Activated CD8-positive, alpha-beta memory T cell treated with anti-CD3 and anti-CD28 coated beads, Interleukin-2, amount 50 U/mL, for 4 hours (primary cell): ENCODE results near the gene NFATC1.

ENCODE experiments used
- DNase-seq: peaks from one replicate; pipeline ENCODE4 v3.0.0-alpha.2; 2020

The NFATC1 gene

GRCh38 chr18:79445696-79446561, 50.2 kb downstream of the NFATC1 start:
- DNase-seq = no peak

GRCh38 chr18:79446931-79447330, 51.2 kb downstream of the NFATC1 start:
- no peak for DNase-seq

- DNase-seq = no peak
Measured at GRCh38 chr18:79447703-79448367, 52.1 kb downstream of the NFATC1 start.

- DNase-seq = no peak
Measured at GRCh38 chr18:79448621-79449020, 52.9 kb downstream of the NFATC1 start.

- DNase-seq = no peak
Measured at GRCh38 chr18:79449551-79450288, 54.0 kb downstream of the NFATC1 start.

- DNase-seq = no peak
Measured at GRCh38 chr18:79450289-79451080, 54.8 kb downstream of the NFATC1 start.

- DNase-seq = no peak
Measured at GRCh38 chr18:79451237-79452125, 55.8 kb downstream of the NFATC1 start.

GRCh38 chr18:79452190-79452990, 56.7 kb downstream of the NFATC1 start:
- DNase-seq = no peak

- DNase-seq = no peak
Measured at GRCh38 chr18:79452991-79453645, 57.4 kb downstream of the NFATC1 start.

GRCh38 chr18:79453816-79454735, 58.3 kb downstream of the NFATC1 start:
- no peak for DNase-seq

GRCh38 chr18:79455261-79455660, 59.5 kb downstream of the NFATC1 start:
- no peak for DNase-seq

GRCh38 chr18:79456105-79456980, 60.6 kb downstream of the NFATC1 start:
- no peak for DNase-seq

- no peak for DNase-seq
Measured at GRCh38 chr18:79457239-79457638, 61.5 kb downstream of the NFATC1 start.

- no peak for DNase-seq
Measured at GRCh38 chr18:79457652-79458051, 61.9 kb downstream of the NFATC1 start.

GRCh38 chr18:79458131-79458838, 62.6 kb downstream of the NFATC1 start:
- DNase-seq = no peak

GRCh38 chr18:79458917-79459803, 63.4 kb downstream of the NFATC1 start:
- no peak for DNase-seq
